Smooth muscle cell (in vitro differentiated cells): ENCODE data around the gene SCARB1. TPM values are rescaled to one million over a fixed set of nuclear protein-coding genes. Genes with fewer than 3 reads are reported as not detected.

Experiments used
- DNase-seq: peaks from one replicate; lab custom pipeline; 2025; ENCODE audit not compliant: unreplicated experiment; lab: John Stamatoyannopoulos, UW
- H2AFZ ChIP-seq: fragments of 200-600 bp; sonication (generic); 2 replicates; pipeline ENCODE4 v1.6.0; 2016; ENCODE audit warnings: antibody characterized with exemption, low read depth, mild to moderate bottlenecking
- H3F3A ChIP-seq: fragments of 200-600 bp; sonication (generic); 2 replicates; pipeline ENCODE4 v1.6.0; 2017; ENCODE audit warnings: antibody characterized with exemption, low read depth
- H3K27ac ChIP-seq: fragments of 200-600 bp; sonication (generic); 2 replicates; pipeline ENCODE4 v1.5.1; 2016; ENCODE audit warnings: low read depth, mild to moderate bottlenecking
- H3K27me3 ChIP-seq: fragments of 200-600 bp; sonication (generic); 2 replicates; pipeline ENCODE4 v1.6.1; 2016; ENCODE audit warnings: low read depth, mild to moderate bottlenecking
- H3K36me3 ChIP-seq: fragments of 200-600 bp; sonication (generic); 2 replicates; pipeline ENCODE4 v1.5.1; 2016; ENCODE audit warnings: low read depth
- H3K4me1 ChIP-seq: fragments of 200-600 bp; sonication (generic); 2 replicates; pipeline ENCODE4 v1.5.1; 2016; ENCODE audit warnings: low read depth
- H3K4me2 ChIP-seq: fragments of 200-600 bp; sonication (generic); 2 replicates; pipeline ENCODE4 v1.6.0; 2016; ENCODE audit warnings: mild to moderate bottlenecking
- H3K4me3 ChIP-seq: fragments of 200-600 bp; sonication (generic); 2 replicates; pipeline ENCODE4 v1.5.1; 2016; ENCODE audit warnings: mild to moderate bottlenecking
- H3K79me2 ChIP-seq: fragments of 200-600 bp; sonication (generic); 2 replicates; pipeline ENCODE4 v1.6.0; 2016; ENCODE audit warnings: low read depth, mild to moderate bottlenecking
- H3K9ac ChIP-seq: fragments of 200-600 bp; sonication (generic); 2 replicates; pipeline ENCODE4 v1.6.0; 2016; ENCODE audit warnings: low read depth
- H3K9me3 ChIP-seq: fragments of 200-600 bp; sonication (generic); replicated peaks from 2 replicates; pipeline ENCODE4 v1.5.1; 2016; ENCODE audit warnings: low read depth
- H4K20me1 ChIP-seq: fragments of 200-600 bp; sonication (generic); 2 replicates; pipeline ENCODE4 v1.6.0; 2016; ENCODE audit warnings: low read depth
- CTCF ChIP-seq: fragments of 200-600 bp; sonication (generic); IDR thresholded peaks from 2 replicates; pipeline ENCODE4 v1.5.1; 2017; ENCODE audit warnings: borderline replicate concordance, mild to moderate bottlenecking, antibody characterized with exemption; ENCODE audit not compliant: insufficient read depth, poor library complexity, severe bottlenecking
- WGBS: methylation state at CpG from one replicate; pipeline ENCODE4 v1.1.7; 2016; ENCODE audit warnings: low lambda C conversion rate; 5-methylcytosine and 5-hydroxymethylcytosine counted together
- polyA plus RNA-seq: library from polyadenylated mRNA; unstranded; fragments of >200 nt; fragmentation: Nextera tagmentation; extraction: Ambion mirVana; gene quantifications from 2 replicates; pipeline ENCODE4 v1.2.1, GENCODE V29; 2016
- total RNA-seq: library from RNA; depleted of rRNA; stranded (reverse); fragments of >200 nt; gene quantifications from 2 replicates; pipeline ENCODE4 v1.2.3, GENCODE V29; 2014

Gene SCARB1
- total and polyA plus RNA-seq, 2 experiments from 2014 or later, result 6.8 to 10.1 TPM

DNA sequence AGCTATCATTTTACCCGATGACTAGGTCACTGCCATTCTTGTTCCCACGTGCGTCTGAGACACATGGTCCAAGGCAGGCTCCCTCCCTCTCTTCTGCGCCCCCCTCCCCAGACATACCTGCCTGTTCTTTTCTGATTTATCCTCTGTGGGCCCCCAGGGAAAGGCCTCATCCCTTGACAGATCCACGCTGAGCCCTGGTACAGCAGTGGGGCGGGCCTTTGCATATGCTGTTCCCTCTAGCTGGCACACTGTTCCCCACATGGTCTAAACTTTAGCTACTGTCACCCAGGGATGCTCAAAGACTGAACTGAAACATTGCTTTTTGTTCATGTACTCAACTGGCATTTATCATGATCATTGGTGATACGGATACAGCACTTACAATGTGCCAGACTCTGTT, 122.5 kb downstream of the SCARB1 start:
- no peak for TF ChIP-seq CTCF
- Histone ChIP-seq H3K4me3 (no peak overlapping the region), H3K9me3 (no peaks in the 10 kb centered on the region), H3K27ac (peak overlapping the region; percentile 68), H3K4me2 (no peak overlapping the region), H3K9ac (no peak overlapping the region), H3K4me1 (peaks cover 3% of the 10 kb centered on the region), H4K20me1 (no peaks in the 10 kb centered on the region), H3K27me3 (no peaks in the 10 kb centered on the region), H3K36me3 (no peaks in the 10 kb centered on the region), H3K79me2 (no peaks in the 10 kb centered on the region), H2AFZ (no peak overlapping the region), H3F3A (peaks cover 36% of the 10 kb centered on the region)
- no peak for DNase-seq
- 89% methylated on average over 7 of the region's 7 CpGs for WGBS

DNA sequence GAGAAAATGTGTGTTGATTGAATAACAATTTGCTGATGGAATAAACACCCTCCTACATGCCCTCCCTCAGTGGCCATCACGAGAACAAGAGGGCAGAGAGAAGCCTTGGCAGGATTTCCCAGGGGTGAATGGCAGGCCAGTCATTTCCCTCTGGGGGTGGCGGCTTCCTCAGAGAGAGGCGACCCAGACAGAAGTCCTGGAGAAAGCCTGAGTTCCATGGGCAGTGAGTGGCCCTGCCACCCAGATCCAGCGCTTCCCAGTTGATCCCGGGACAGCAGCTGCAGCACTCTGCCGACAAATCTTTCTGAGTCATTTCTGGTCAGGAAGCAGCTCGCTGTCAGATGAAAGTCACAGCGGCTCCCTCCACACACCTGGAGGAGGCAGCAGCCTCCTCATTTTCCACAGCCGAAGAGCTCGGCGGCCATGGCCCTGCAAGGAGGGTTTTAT, 123.0 kb downstream of the SCARB1 start:
- no peaks in the 10 kb centered on the region for H3K27me3 ChIP-seq
- H3K4me2 ChIP-seq, result no peak overlapping the region
- no peak overlapping the region for H3K4me3 ChIP-seq
- H3K36me3 ChIP-seq, result no peaks in the 10 kb centered on the region
- H3K79me2 ChIP-seq, result no peaks in the 10 kb centered on the region
- 11% methylated on average over 11 of the region's 11 CpGs for whole genome bisulfite sequencing
- no peak overlapping the region for H3K9ac ChIP-seq
- H4K20me1 ChIP-seq, result no peaks in the 10 kb centered on the region
- H3K9me3 ChIP-seq, result no peaks in the 10 kb centered on the region
- peaks cover 33% of the 10 kb centered on the region for H3F3A ChIP-seq
- TF ChIP-seq CTCF, result no peak
- no peak overlapping the region for H2AFZ ChIP-seq
- H3K4me1 ChIP-seq, result peaks cover 3% of the 10 kb centered on the region
- DNase-seq, result no peak
- peak overlapping the region; percentile 68 for H3K27ac ChIP-seq

- peaks cover 29% of the 10 kb centered on the region for H3F3A ChIP-seq
- H3K79me2 ChIP-seq, result no peaks in the 10 kb centered on the region
- no peak overlapping the region for H2AFZ ChIP-seq
- H3K36me3 ChIP-seq, result no peaks in the 10 kb centered on the region
- 70% methylated on average over 5 of the region's 5 CpGs for WGBS
- no peaks in the 10 kb centered on the region for H4K20me1 ChIP-seq
- DNase-seq, result no peak
- H3K9ac ChIP-seq, result no peak overlapping the region
- no peak overlapping the region for H3K4me2 ChIP-seq
- H3K27me3 ChIP-seq, result no peaks in the 10 kb centered on the region
- no peak for TF ChIP-seq CTCF
- peaks cover under 1% of the 10 kb centered on the region for H3K4me1 ChIP-seq
- peak overlapping the region; percentile 68 for H3K27ac ChIP-seq
- no peak overlapping the region for H3K4me3 ChIP-seq
- H3K9me3 ChIP-seq, result no peaks in the 10 kb centered on the region
Observed at GRCh38 chr12:124739953-124740561, 123.6 kb downstream of the SCARB1 start.
